DOHH2 (cell line): ENCODE data around the gene GABRB1.

ENCODE experiments used
- H3F3A ChIP-seq: fragments of 200-600 bp; sonication (generic), shearing (Covaris generic); 2 replicates; pipeline ENCODE4 v1.6.0; 2016; ENCODE audit warnings: antibody characterized with exemption, mild to moderate bottlenecking; ENCODE audit not compliant: control insufficient read depth, insufficient read depth
- H3K27ac ChIP-seq: fragments of 200-600 bp; sonication (generic); 2 replicates; pipeline ENCODE4 v1.5.1; 2014; ENCODE audit warnings: low read depth, mild to moderate bottlenecking, low read length, moderate library complexity
- H3K27me3 ChIP-seq: fragments of 200-600 bp; sonication (generic); 2 replicates; pipeline ENCODE4 v1.6.1; 2014; ENCODE audit warnings: mild to moderate bottlenecking, low read length, mixed read lengths; ENCODE audit not compliant: control insufficient read depth
- H3K36me3 ChIP-seq: fragments of 200-600 bp; sonication (generic); 2 replicates; pipeline ENCODE4 v1.6.1; 2014; ENCODE audit warnings: mild to moderate bottlenecking, low read length, moderate library complexity, mixed read lengths; ENCODE audit not compliant: control insufficient read depth
- H3K4me1 ChIP-seq: fragments of 200-600 bp; sonication (generic); 2 replicates; pipeline ENCODE4 v1.6.1; 2014; ENCODE audit warnings: mild to moderate bottlenecking, low read length, mixed read lengths; ENCODE audit not compliant: control insufficient read depth
- H3K4me2 ChIP-seq: fragments of 200-600 bp; sonication (generic); 2 replicates; pipeline ENCODE4 v1.6.0; 2014; ENCODE audit warnings: mild to moderate bottlenecking, low read length, moderate library complexity
- H3K4me3 ChIP-seq: fragments of 200-600 bp; sonication (generic); 2 replicates; pipeline ENCODE4 v1.5.1; 2014; ENCODE audit warnings: mild to moderate bottlenecking, low read length, mixed read lengths
- H3K79me2 ChIP-seq: fragments of 200-600 bp; sonication (generic); 2 replicates; pipeline ENCODE4 v1.6.1; 2014; ENCODE audit warnings: mild to moderate bottlenecking, low read length, mixed read lengths; ENCODE audit not compliant: control insufficient read depth
- H3K9me2 ChIP-seq: fragments of 200-600 bp; sonication (generic); replicated peaks from 2 replicates; pipeline ENCODE4 v1.6.1; 2014; ENCODE audit warnings: mild to moderate bottlenecking, low read length, mixed read lengths; ENCODE audit not compliant: control insufficient read depth
- H3K9me3 ChIP-seq: fragments of 200-600 bp; sonication (generic); 2 replicates; pipeline ENCODE4 v1.6.1; 2014; ENCODE audit warnings: antibody characterized with exemption, low read length, mixed read lengths; ENCODE audit not compliant: control insufficient read depth, insufficient read depth
- H4K20me1 ChIP-seq: fragments of 200-600 bp; sonication (generic); 2 replicates; pipeline ENCODE4 v1.6.0; 2014; ENCODE audit warnings: low read depth, mild to moderate bottlenecking, antibody characterized with exemption, low read length, moderate library complexity; ENCODE audit not compliant: control insufficient read depth, insufficient read depth
- CTCF ChIP-seq: fragments of 200-600 bp; sonication (generic); IDR thresholded peaks from one replicate; pipeline ENCODE4 v1.5.1; 2014; ENCODE audit warnings: antibody characterized with exemption, mild to moderate bottlenecking, low read depth, low read length; ENCODE audit not compliant: poor library complexity, severe bottlenecking
- EZH2phosphoT487 ChIP-seq: fragments of 200-600 bp; sonication (generic); IDR thresholded peaks from 2 replicates; pipeline ENCODE4 v1.6.1; 2017; ENCODE audit warnings: borderline replicate concordance, mild to moderate bottlenecking, antibody characterized with exemption, low read length, moderate library complexity, mixed read lengths

The GABRB1 gene

GRCh38 chr4:47383829-47384427 lies 352.6 kb downstream of the GABRB1 start:
- no peaks in the 10 kb centered on the region for H3K4me1 ChIP-seq
- H3K36me3 ChIP-seq = no peaks in the 10 kb centered on the region
- no peaks in the 10 kb centered on the region for H3K27me3 ChIP-seq
- no peaks in the 10 kb centered on the region for H3F3A ChIP-seq
- TF ChIP-seq CTCF (peak; percentile 54), EZH2phosphoT487 (no peak)
- H3K79me2 ChIP-seq = no peaks in the 10 kb centered on the region
- H3K27ac ChIP-seq = no peak overlapping the region
- H3K4me2 ChIP-seq = no peak overlapping the region
- no peak overlapping the region for H3K4me3 ChIP-seq
- H4K20me1 ChIP-seq = no peaks in the 10 kb centered on the region
- H3K9me3 ChIP-seq = no peaks in the 10 kb centered on the region
- H3K9me2 ChIP-seq = no peaks in the 10 kb centered on the region

GRCh38 chr4:47386146-47386545 lies 354.8 kb downstream of the GABRB1 start:
- no peaks in the 10 kb centered on the region for H3K9me3 ChIP-seq

GRCh38 chr4:47386561-47387235 lies 355.3 kb downstream of the GABRB1 start:
- Histone ChIP-seq H3K27me3 (no peaks in the 10 kb centered on the region), H3K36me3 (no peaks in the 10 kb centered on the region), H3K4me1 (peaks cover 10% of the 10 kb centered on the region), H4K20me1 (no peaks in the 10 kb centered on the region), H3K4me2 (no peak overlapping the region), H3K27ac (no peak overlapping the region), H3K9me3 (no peaks in the 10 kb centered on the region), H3K9me2 (no peaks in the 10 kb centered on the region), H3F3A (no peaks in the 10 kb centered on the region), H3K79me2 (no peaks in the 10 kb centered on the region), H3K4me3 (no peak overlapping the region)
- TF ChIP-seq CTCF (no peak), EZH2phosphoT487 (no peak)

More at GRCh38 chr4:47386146-47386545, 354.8 kb downstream of the GABRB1 start:
- H3F3A ChIP-seq = no peaks in the 10 kb centered on the region
- no peak overlapping the region for H3K4me2 ChIP-seq
- TF ChIP-seq CTCF (no peak), EZH2phosphoT487 (no peak)
- H3K27ac ChIP-seq = no peak overlapping the region
- H3K79me2 ChIP-seq = no peaks in the 10 kb centered on the region
- H3K4me1 ChIP-seq = peaks cover 10% of the 10 kb centered on the region
- no peaks in the 10 kb centered on the region for H3K27me3 ChIP-seq
- H3K36me3 ChIP-seq = no peaks in the 10 kb centered on the region
- no peak overlapping the region for H3K4me3 ChIP-seq
- H3K9me2 ChIP-seq = no peaks in the 10 kb centered on the region
- no peaks in the 10 kb centered on the region for H4K20me1 ChIP-seq
